IMR-90 (cell line): Measurements from ENCODE around the gene MMAA. TPM values are rescaled to one million over a fixed set of nuclear protein-coding genes. Genes with fewer than 3 reads are reported as not detected.

Experiments used
- ATAC-seq: fragments of 200-7000 bp; cut with Tn5 transposase; 2 replicates; pipeline ENCODE4 v1.9.1; 2020; ENCODE audit warnings: low read depth, mild to moderate bottlenecking, moderate library complexity
- BruUV-seq: library from RNA; stranded (reverse); fragments of 400-500 nt; replicated peaks from 2 replicates; lab custom pipeline; 2021; lab: Mats Ljungman, UMichigan
- CTCF ChIA-PET: fragments of 300-600 bp; formaldehyde crosslinking; extraction: SDS; loops from one replicate; lab custom pipeline; 2021; ENCODE audit warnings: antibody characterized with exemption; lab: Yijun Ruan, JAX
- POLR2A ChIA-PET: fragments of 300-600 bp; sonication (Branson Sonifier 250); formaldehyde crosslinking; loops from one replicate; lab custom pipeline; 2022; ENCODE audit warnings: antibody characterized with exemption; ENCODE audit not compliant: unreplicated experiment; lab: Charles Lee
- DNase-seq: peaks from one replicate; pipeline ENCODE4 v3.0.0; 2013
- H2AFZ ChIP-seq: replicated peaks from 2 replicates; pipeline ENCODE3; 2013; ENCODE audit warnings: low read length, mild to moderate bottlenecking; ENCODE audit not compliant: poor library complexity
- H2AK5ac ChIP-seq: 2 replicates; pipeline ENCODE4 v1.6.1; 2013; ENCODE audit warnings: low read depth, low read length, inconsistent platforms
- H2AK9ac ChIP-seq: replicated peaks from 2 replicates; pipeline ENCODE3; 2013; ENCODE audit warnings: mild to moderate bottlenecking, low read depth, low read length, moderate library complexity; ENCODE audit not compliant: poor library complexity
- H2BK120ac ChIP-seq: 2 replicates; pipeline ENCODE4 v1.6.1; 2013; ENCODE audit warnings: low read depth, low read length, inconsistent platforms
- H2BK15ac ChIP-seq: 3 replicates; pipeline ENCODE4 v1.6.1; 2013; ENCODE audit warnings: low read depth, low read length, inconsistent platforms
- H2BK20ac ChIP-seq: 2 replicates; pipeline ENCODE4 v1.6.1; 2013; ENCODE audit warnings: low read depth, mild to moderate bottlenecking, inconsistent platforms, low read length, moderate library complexity
- H2BK5ac ChIP-seq: 2 replicates; pipeline ENCODE4 v1.6.1; 2013; ENCODE audit warnings: mild to moderate bottlenecking, low read depth, low read length, inconsistent platforms; ENCODE audit not compliant: poor library complexity, severe bottlenecking
- H3K14ac ChIP-seq: replicated peaks from 2 replicates; pipeline ENCODE4 v1.6.1; 2013; ENCODE audit warnings: low read depth, low read length, inconsistent platforms
- H3K18ac ChIP-seq: 2 replicates; pipeline ENCODE4 v1.6.1; 2013; ENCODE audit warnings: low read depth, low read length, control low read depth
- H3K23ac ChIP-seq: 2 replicates; pipeline ENCODE4 v1.6.1; 2013; ENCODE audit warnings: low read depth, low read length, inconsistent platforms
- H3K27ac ChIP-seq: 2 replicates; pipeline ENCODE4 v1.5.1; 2013; ENCODE audit warnings: mild to moderate bottlenecking, control low read depth, low read length; ENCODE audit not compliant: insufficient read depth
- H3K27me3 ChIP-seq: 2 replicates; pipeline ENCODE4 v1.6.1; 2013; ENCODE audit warnings: low read length; ENCODE audit not compliant: control insufficient read depth, insufficient read depth
- H3K36me3 ChIP-seq: 2 replicates; pipeline ENCODE4 v1.6.1; 2013; ENCODE audit warnings: low read length, mixed read lengths; ENCODE audit not compliant: control insufficient read depth, insufficient read depth
- H3K4ac ChIP-seq: 2 replicates; pipeline ENCODE4 v1.6.1; 2013; ENCODE audit warnings: low read depth, low read length, inconsistent platforms
- H3K4me1 ChIP-seq: 2 replicates; pipeline ENCODE4 v1.6.1; 2013; ENCODE audit warnings: low read length, mixed read lengths; ENCODE audit not compliant: control insufficient read depth, insufficient read depth
- H3K4me2 ChIP-seq: 2 replicates; pipeline ENCODE4 v1.6.1; 2013; ENCODE audit warnings: low read depth, mild to moderate bottlenecking, control low read depth, low read length, moderate library complexity
- H3K4me3 ChIP-seq: 2 replicates; pipeline ENCODE4 v1.5.1; 2013; ENCODE audit warnings: low read depth, mild to moderate bottlenecking, control low read depth, low read length, moderate library complexity; ENCODE audit not compliant: insufficient read depth
- H3K56ac ChIP-seq: 2 replicates; pipeline ENCODE4 v1.6.1; 2013; ENCODE audit warnings: low read length, inconsistent platforms; ENCODE audit not compliant: insufficient read depth; ENCODE audit errors: extremely low read depth
- H3K79me1 ChIP-seq, 2 experiments: 2 replicates each; pipeline ENCODE4 v1.6.1; 2013; ENCODE audit warnings: low read length in 2 of 2, inconsistent platforms in 1 of 2, low read depth in 1 of 2
- H3K9ac ChIP-seq: 2 replicates; pipeline ENCODE4 v1.6.1; 2013; ENCODE audit warnings: low read depth, low read length, control low read depth
- H3K9me1 ChIP-seq: 2 replicates; pipeline ENCODE4 v1.6.1; 2013; ENCODE audit warnings: low read length, inconsistent platforms; ENCODE audit not compliant: insufficient read depth
- H3K9me3 ChIP-seq: 2 replicates; pipeline ENCODE4 v1.6.1; 2013; ENCODE audit warnings: low read length; ENCODE audit not compliant: control insufficient read depth, insufficient read depth
- H4K20me1 ChIP-seq: 2 replicates; pipeline ENCODE4 v1.6.1; 2013; ENCODE audit warnings: low read length, inconsistent platforms; ENCODE audit not compliant: insufficient read depth
- H4K5ac ChIP-seq: 2 replicates; pipeline ENCODE4 v1.6.1; 2013; ENCODE audit warnings: mild to moderate bottlenecking, low read depth, low read length, control low read depth
- H4K8ac ChIP-seq, 2 experiments: 2 replicates each; pipeline ENCODE4 v1.6.1; 2013; ENCODE audit warnings: low read depth in 2 of 2, low read length in 2 of 2, control low read depth in 1 of 2, inconsistent platforms in 1 of 2
- H4K91ac ChIP-seq: 2 replicates; pipeline ENCODE4 v1.6.1; 2013; ENCODE audit warnings: low read depth, low read length, inconsistent platforms; ENCODE audit not compliant: insufficient read depth
- BHLHE40 ChIP-seq: fragments of 150-350 bp; IDR thresholded peaks from 2 replicates; pipeline ENCODE4 v1.6.1; 2016; ENCODE audit warnings: mild to moderate bottlenecking, low read depth, low read length
- CEBPB ChIP-seq: IDR thresholded peaks from 2 replicates; pipeline ENCODE4 v1.6.1; 2012; ENCODE audit warnings: low read depth, low read length, improper control_type of control experiment
- CHD1 ChIP-seq: IDR thresholded peaks from 2 replicates; pipeline ENCODE4 v1.6.1; 2012; ENCODE audit warnings: low read depth, low read length, improper control_type of control experiment
- CTCF ChIP-seq: conservative IDR thresholded peaks from 2 replicates; pipeline ENCODE4 v1.5.1; 2012; ENCODE audit warnings: mild to moderate bottlenecking, low read depth, low read length, improper control_type of control experiment
- ELK1 ChIP-seq: fragments of 150-350 bp; IDR thresholded peaks from 2 replicates; pipeline ENCODE4 v1.6.1; 2016; ENCODE audit warnings: low read depth, mild to moderate bottlenecking, low read length, moderate library complexity, borderline replicate concordance
- FOS ChIP-seq: fragments of 150-350 bp; IDR thresholded peaks from 2 replicates; pipeline ENCODE4 v1.6.1; 2016; ENCODE audit warnings: low read depth, low read length
- MAFK ChIP-seq: IDR thresholded peaks from 2 replicates; pipeline ENCODE4 v1.6.1; 2012; ENCODE audit warnings: low read depth, low read length, improper control_type of control experiment
- MAZ ChIP-seq: IDR thresholded peaks from 2 replicates; pipeline ENCODE4 v1.6.1; 2012; ENCODE audit warnings: low read depth, mild to moderate bottlenecking, low read length, improper control_type of control experiment, moderate library complexity, borderline replicate concordance
- MXI1 ChIP-seq: IDR thresholded peaks from 2 replicates; pipeline ENCODE4 v1.6.1; 2012; ENCODE audit warnings: low read depth, mild to moderate bottlenecking, low read length, moderate library complexity, borderline replicate concordance
- NFE2L2 ChIP-seq: fragments of 150-350 bp; IDR thresholded peaks from 2 replicates; pipeline ENCODE4 v1.6.1; 2016; ENCODE audit warnings: low read depth, mild to moderate bottlenecking, low read length
- POLR2A ChIP-seq: IDR thresholded peaks from 2 replicates; pipeline ENCODE4 v1.6.1; 2012; ENCODE audit warnings: mild to moderate bottlenecking, low read depth, low read length
- RAD21 ChIP-seq: IDR thresholded peaks from 2 replicates; pipeline ENCODE4 v1.6.1; 2012; ENCODE audit warnings: low read length, improper control_type of control experiment
- RCOR1 ChIP-seq: IDR thresholded peaks from 2 replicates; pipeline ENCODE4 v1.6.1; 2012; ENCODE audit warnings: mild to moderate bottlenecking, low read length, improper control_type of control experiment; ENCODE audit not compliant: insufficient replicate concordance
- RFX5 ChIP-seq: IDR thresholded peaks from 2 replicates; pipeline ENCODE4 v1.8.0; 2012; ENCODE audit warnings: low read depth, mild to moderate bottlenecking, low read length, moderate library complexity
- SMC3 ChIP-seq: fragments of 150-350 bp; IDR thresholded peaks from 2 replicates; pipeline ENCODE4 v1.6.1; 2016; ENCODE audit warnings: low read depth, mild to moderate bottlenecking, antibody characterized with exemption, low read length, moderate library complexity
- USF2 ChIP-seq: fragments of 150-350 bp; IDR thresholded peaks from 2 replicates; pipeline ENCODE4 v1.6.1; 2017; ENCODE audit warnings: mild to moderate bottlenecking, antibody characterized with exemption, low read length, low read depth
- WGBS, 2 experiments: methylation state at CpG; one replicate each; pipeline versions ENCODE4 v1.1.5 to v1.1.7; 2013; ENCODE audit warnings: missing lambda C conversion rate in 2 of 2; ENCODE audit not compliant: insufficient read length in 1 of 2; ENCODE audit errors: extremely low coverage in 2 of 2; 5-methylcytosine and 5-hydroxymethylcytosine counted together
- dilution Hi-C: fragments of 300-500 bp; cut with HindIII; formaldehyde crosslinking; loops from one replicate; pipeline ENCODE4 v1.14.3; 2018; ENCODE audit warnings: low sequenced_read_pairs; ENCODE audit not compliant: unreplicated experiment
- in situ Hi-C: fragments of 300-500 bp; cut with MboI; formaldehyde crosslinking; loops from 3 replicates; pipeline ENCODE4 v1.14.3; 2019; ENCODE audit warnings: low sequenced_read_pairs, inconsistent platforms, mixed read lengths
- intact Hi-C: fragments of 100-400 bp; cut with micrococcal nuclease; formaldehyde crosslinking; loops from 2 replicates; pipeline ENCODE4 v1.10.0; 2022
- polyA plus RNA-seq, 3 experiments: library from polyadenylated mRNA; depleted of rRNA; stranded (reverse); fragments of >200 nt; gene quantifications; 2 replicates each; pipeline ENCODE4 v1.2.3, GENCODE V29; 2012; ENCODE audit warnings: low replicate concordance in 1 of 3
- total RNA-seq: library from RNA; depleted of rRNA; stranded (reverse); fragments of >200 nt; gene quantifications from 2 replicates; pipeline ENCODE4 v1.2.3, GENCODE V29; 2012

The MMAA gene
- total and polyA plus RNA-seq, 2 of the 4 experiments (the other 2 are of a cell fraction), result 4.4 to 5.2 TPM

GRCh38 chr4:145703850-145704497 lies 84.8 kb downstream of the MMAA start:
- no peak overlapping the region for H2BK15ac ChIP-seq
- H3K4me2 ChIP-seq, result no peak overlapping the region
- no peak for DNase-seq
- POLR2A ChIA-PET, result no interaction called here
- dilution Hi-C loops (no loop called here), intact Hi-C loops (no loop called here), in situ Hi-C loops (no loop called here)
- no peak overlapping the region for H3K27ac ChIP-seq
- no CpG with 5 or more reads among the region's 4 CpGs for WGBS, 2 experiments
- H3K4me1 ChIP-seq, result no peaks in the 10 kb centered on the region
- H2AFZ ChIP-seq, result no peak overlapping the region
- no peaks in the 10 kb centered on the region for H3K27me3 ChIP-seq
- no peaks in the 10 kb centered on the region for H3K36me3 ChIP-seq
- no peak overlapping the region for H2BK20ac ChIP-seq
- no peaks in the 10 kb centered on the region for H3K9me3 ChIP-seq
- no peak overlapping the region for H3K4ac ChIP-seq
- no peak overlapping the region for H3K23ac ChIP-seq
- no peak overlapping the region for H2AK9ac ChIP-seq
- no peaks in the 10 kb centered on the region for H4K20me1 ChIP-seq
- CTCF ChIA-PET, result interaction anchor here (0.7 kb wide), 1 partner anchor 17 kb away, joined by 3 read pairs; no protein-coding TSS in a partner anchor
- no peak overlapping the region for H3K4me3 ChIP-seq
- no TSS peak for BruUV-seq
- H3K9me1 ChIP-seq, result no peaks in the 10 kb centered on the region
- no peak for ATAC-seq
- no peak overlapping the region for H3K14ac ChIP-seq
- H4K8ac ChIP-seq, result no peak overlapping the region
- H3K9ac ChIP-seq, result no peak overlapping the region
- TF ChIP-seq RFX5 (no peak), SMC3 (no peak), MAFK (no peak), CTCF (no peak), FOS (no peak), RAD21 (no peak), NFE2L2 (no peak), USF2 (no peak), RCOR1 (no peak), CEBPB (no peak), BHLHE40 (no peak), ELK1 (no peak), MAZ (no peak), MXI1 (no peak), CHD1 (no peak), POLR2A (no peak)
- H3K79me1 ChIP-seq, result no peaks in the 10 kb centered on the region
- H2AK5ac ChIP-seq, result no peak overlapping the region
- no peak overlapping the region for H4K5ac ChIP-seq
- no peak overlapping the region for H2BK120ac ChIP-seq
- no peak overlapping the region for H2BK5ac ChIP-seq
- H3K18ac ChIP-seq, result no peak overlapping the region
- no peak overlapping the region for H4K91ac ChIP-seq
- H3K56ac ChIP-seq, result no peak overlapping the region
